Natural killer cell (primary cell): Measurements from ENCODE around the gene SEZ6L. TPM values are rescaled to one million over a fixed set of nuclear protein-coding genes. Genes with fewer than 3 reads are reported as not detected.

Experiments used
- ATAC-seq, 3 donors: fragments of 150-1000 bp in 2 of 3; fragments of 200-7000 bp in 1 of 3; cut with Tn5 transposase; 1 replicate in 1 of 3; 2 replicates in 2 of 3; pipeline ENCODE4 v1.10.0; 2021; ENCODE audit warnings: mild to moderate bottlenecking in 2 of 3, moderate library complexity in 2 of 3
- DNase-seq, 2 donors: peaks; one replicate each; pipeline versions ENCODE4 v3.0.0 to v3.0.0-alpha.2; 2013 to 2021; ENCODE audit warnings: mixed read lengths in 1 of 2
- H3K27ac ChIP-seq: one replicate; pipeline ENCODE4 v1.5.1; 2013; ENCODE audit warnings: mild to moderate bottlenecking, low read length
- H3K27me3 ChIP-seq: one replicate; pipeline ENCODE4 v1.6.1; 2013; ENCODE audit warnings: low read length; ENCODE audit not compliant: control insufficient read depth, insufficient read depth
- H3K36me3 ChIP-seq: one replicate; pipeline ENCODE4 v1.6.1; 2013; ENCODE audit warnings: low read length; ENCODE audit not compliant: control insufficient read depth, insufficient read depth
- H3K4me1 ChIP-seq: one replicate; pipeline ENCODE4 v1.6.1; 2013; ENCODE audit warnings: low read length; ENCODE audit not compliant: control insufficient read depth, insufficient read depth
- H3K4me3 ChIP-seq: one replicate; pipeline ENCODE4 v1.5.1; 2013; ENCODE audit warnings: low read length
- H3K9me3 ChIP-seq: one replicate; pipeline ENCODE4 v1.6.1; 2013; ENCODE audit warnings: low read length; ENCODE audit not compliant: control insufficient read depth, insufficient read depth
- H3K27ac Mint-ChIP-seq, 2 donors: one replicate each; pipeline ENCODE4 v1.8.0; 2022; ENCODE audit warnings: mild to moderate bottlenecking in 2 of 2, mixed read lengths in 2 of 2, moderate library complexity in 1 of 2
- H3K27me3 Mint-ChIP-seq, 2 donors: one replicate each; pipeline ENCODE4 v1.8.0; 2022; ENCODE audit warnings: low read depth in 2 of 2, mixed read lengths in 2 of 2
- H3K36me3 Mint-ChIP-seq: one replicate; pipeline ENCODE4 v1.8.0; 2022; ENCODE audit warnings: mixed read lengths
- H3K4me1 Mint-ChIP-seq, 2 donors: one replicate each; pipeline ENCODE4 v1.8.0; 2022; ENCODE audit warnings: mixed read lengths in 2 of 2
- H3K4me3 Mint-ChIP-seq: one replicate; pipeline ENCODE4 v1.8.0; 2022; ENCODE audit warnings: mild to moderate bottlenecking, moderate library complexity, mixed read lengths
- H3K9me3 Mint-ChIP-seq, 2 donors: one replicate each; pipeline ENCODE4 v1.8.0; 2022; ENCODE audit warnings: mixed read lengths in 2 of 2
- WGBS: methylation state at CpG from one replicate; pipeline ENCODE4 v1.1.7; 2013; ENCODE audit warnings: missing lambda C conversion rate; ENCODE audit not compliant: insufficient coverage; 5-methylcytosine and 5-hydroxymethylcytosine counted together
- intact Hi-C: fragments of 100-400 bp; cut with micrococcal nuclease; formaldehyde crosslinking; loops from one replicate; pipeline ENCODE4 v1.14.2; 2022
- total RNA-seq, 4 donors: library from RNA; stranded (reverse); fragments of 120-200 nt in 1 of 4; gene quantifications; one replicate each; pipeline versions ENCODE4 v1.2.3 to v1.2.4, GENCODE V29; 2013 to 2022
- TF ChIP-seq, protein P1 (sequence below): fragments of 200-600 bp; IDR thresholded peaks from one replicate; pipeline ENCODE4 v1.8.0; 2022; ENCODE audit warnings: antibody characterized with exemption

Gene SEZ6L
- total RNA-seq, 3 donors from 2014 or later (not counting 1 experiment from before 2014, with no cell fraction given), result 0.11 to 1.1 (median 0.60) TPM

GRCh38 chr22:26318975-26319374 is 149.7 kb downstream of the SEZ6L start:
- H3K4me3 Mint-ChIP-seq, result no peak overlapping the region
- H3K36me3 ChIP-seq, result no peaks in the 10 kb centered on the region
- WGBS, result 59% methylated on average over 6 of the region's 6 CpGs
- no peaks in the 10 kb centered on the region for H3K4me1 ChIP-seq
- TF ChIP-seq, protein P1, sequence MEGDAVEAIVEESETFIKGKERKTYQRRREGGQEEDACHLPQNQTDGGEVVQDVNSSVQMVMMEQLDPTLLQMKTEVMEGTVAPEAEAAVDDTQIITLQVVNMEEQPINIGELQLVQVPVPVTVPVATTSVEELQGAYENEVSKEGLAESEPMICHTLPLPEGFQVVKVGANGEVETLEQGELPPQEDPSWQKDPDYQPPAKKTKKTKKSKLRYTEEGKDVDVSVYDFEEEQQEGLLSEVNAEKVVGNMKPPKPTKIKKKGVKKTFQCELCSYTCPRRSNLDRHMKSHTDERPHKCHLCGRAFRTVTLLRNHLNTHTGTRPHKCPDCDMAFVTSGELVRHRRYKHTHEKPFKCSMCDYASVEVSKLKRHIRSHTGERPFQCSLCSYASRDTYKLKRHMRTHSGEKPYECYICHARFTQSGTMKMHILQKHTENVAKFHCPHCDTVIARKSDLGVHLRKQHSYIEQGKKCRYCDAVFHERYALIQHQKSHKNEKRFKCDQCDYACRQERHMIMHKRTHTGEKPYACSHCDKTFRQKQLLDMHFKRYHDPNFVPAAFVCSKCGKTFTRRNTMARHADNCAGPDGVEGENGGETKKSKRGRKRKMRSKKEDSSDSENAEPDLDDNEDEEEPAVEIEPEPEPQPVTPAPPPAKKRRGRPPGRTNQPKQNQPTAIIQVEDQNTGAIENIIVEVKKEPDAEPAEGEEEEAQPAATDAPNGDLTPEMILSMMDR, result no peak
- no peaks in the 10 kb centered on the region for H3K9me3 Mint-ChIP-seq
- H3K36me3 Mint-ChIP-seq, result no peaks in the 10 kb centered on the region
- no peaks in the 10 kb centered on the region for H3K27me3 ChIP-seq
- H3K4me3 ChIP-seq, result no peak overlapping the region
- no peak for DNase-seq
- intact Hi-C loops, result no loop called here
- no peak overlapping the region for H3K27ac ChIP-seq
- no peaks in the 10 kb centered on the region for H3K9me3 ChIP-seq
- H3K4me1 Mint-ChIP-seq, result no peaks in the 10 kb centered on the region
- ATAC-seq, result no peak
- H3K27ac Mint-ChIP-seq, result no peak overlapping the region
- H3K27me3 Mint-ChIP-seq, result peaks cover 11 to 33% of the 10 kb centered on the region in 2 donors

DNA sequence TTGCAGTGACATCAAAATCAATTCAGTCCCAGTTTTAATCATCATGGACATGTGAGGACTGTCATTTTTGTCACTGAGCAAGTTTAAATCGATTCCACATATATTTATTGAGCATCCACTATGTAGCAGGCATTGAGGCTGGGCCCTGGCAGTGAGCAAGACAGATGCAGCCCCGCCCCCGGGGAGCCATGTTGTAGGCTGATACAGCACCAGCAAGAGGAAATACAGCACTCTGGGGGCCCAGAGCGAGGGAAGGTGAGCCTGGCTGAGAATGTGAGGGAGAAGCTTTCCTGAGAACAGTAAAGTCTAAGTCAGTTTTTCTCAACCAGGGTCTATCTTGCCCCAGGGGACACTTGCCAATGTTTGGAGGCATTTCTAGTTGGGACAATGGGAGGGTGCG is 151.2 kb downstream of the SEZ6L start:
- no peaks in the 10 kb centered on the region for H3K36me3 ChIP-seq
- H3K27ac Mint-ChIP-seq, result no peak overlapping the region
- TF ChIP-seq, protein P1, result no peak
- H3K4me1 ChIP-seq, result no peaks in the 10 kb centered on the region
- intact Hi-C loops, result no loop called here
- H3K27me3 ChIP-seq, result no peaks in the 10 kb centered on the region
- H3K27ac ChIP-seq, result no peak overlapping the region
- no peaks in the 10 kb centered on the region for H3K4me1 Mint-ChIP-seq
- peaks cover 11 to 33% of the 10 kb centered on the region in 2 donors for H3K27me3 Mint-ChIP-seq
- DNase-seq (no peak), ATAC-seq (no peak)
- H3K9me3 ChIP-seq, result no peaks in the 10 kb centered on the region
- no peak overlapping the region for H3K4me3 ChIP-seq
- no peaks in the 10 kb centered on the region for H3K9me3 Mint-ChIP-seq
- WGBS, result 46% methylated on average over 5 of the region's 5 CpGs
- H3K36me3 Mint-ChIP-seq, result no peaks in the 10 kb centered on the region
- no peak overlapping the region for H3K4me3 Mint-ChIP-seq

DNA sequence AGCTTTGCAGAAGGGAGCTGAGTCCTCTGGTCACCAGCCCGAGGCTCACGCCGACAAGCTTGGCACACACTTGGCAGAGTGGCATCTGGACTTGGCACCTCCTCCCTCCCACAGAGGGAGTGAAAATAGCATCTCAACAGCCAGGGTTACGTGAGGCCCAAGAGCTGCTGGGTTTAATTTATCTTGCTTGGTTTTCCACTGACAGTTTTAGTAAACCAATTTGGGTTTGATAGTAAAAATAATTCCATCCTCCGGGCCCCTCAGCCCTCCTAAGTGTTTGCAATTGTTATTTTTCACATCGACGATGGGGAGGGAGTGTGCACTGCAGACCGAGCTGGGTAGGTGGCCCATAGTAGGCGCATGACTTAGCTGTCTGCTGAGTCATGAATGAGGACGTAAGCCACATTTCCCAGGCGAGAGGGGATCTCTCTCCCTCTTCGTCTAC is 152.2 kb downstream of the SEZ6L start:
- no peaks in the 10 kb centered on the region for H3K27me3 ChIP-seq
- H3K4me1 ChIP-seq, result no peaks in the 10 kb centered on the region
- no peak overlapping the region for H3K4me3 ChIP-seq
- H3K27me3 Mint-ChIP-seq, result peaks cover 6 to 22% of the 10 kb centered on the region in 2 donors
- H3K9me3 ChIP-seq, result no peaks in the 10 kb centered on the region
- no peaks in the 10 kb centered on the region for H3K4me1 Mint-ChIP-seq
- no peak overlapping the region for H3K4me3 Mint-ChIP-seq
- TF ChIP-seq, protein P1, result no peak
- H3K27ac ChIP-seq, result no peak overlapping the region
- intact Hi-C loops, result no loop called here
- DNase-seq (no peak), ATAC-seq (no peak)
- 58% methylated on average over 11 of the region's 12 CpGs for WGBS
- no peaks in the 10 kb centered on the region for H3K9me3 Mint-ChIP-seq
- no peaks in the 10 kb centered on the region for H3K36me3 Mint-ChIP-seq
- no peaks in the 10 kb centered on the region for H3K36me3 ChIP-seq
- H3K27ac Mint-ChIP-seq, result no peak overlapping the region

DNA sequence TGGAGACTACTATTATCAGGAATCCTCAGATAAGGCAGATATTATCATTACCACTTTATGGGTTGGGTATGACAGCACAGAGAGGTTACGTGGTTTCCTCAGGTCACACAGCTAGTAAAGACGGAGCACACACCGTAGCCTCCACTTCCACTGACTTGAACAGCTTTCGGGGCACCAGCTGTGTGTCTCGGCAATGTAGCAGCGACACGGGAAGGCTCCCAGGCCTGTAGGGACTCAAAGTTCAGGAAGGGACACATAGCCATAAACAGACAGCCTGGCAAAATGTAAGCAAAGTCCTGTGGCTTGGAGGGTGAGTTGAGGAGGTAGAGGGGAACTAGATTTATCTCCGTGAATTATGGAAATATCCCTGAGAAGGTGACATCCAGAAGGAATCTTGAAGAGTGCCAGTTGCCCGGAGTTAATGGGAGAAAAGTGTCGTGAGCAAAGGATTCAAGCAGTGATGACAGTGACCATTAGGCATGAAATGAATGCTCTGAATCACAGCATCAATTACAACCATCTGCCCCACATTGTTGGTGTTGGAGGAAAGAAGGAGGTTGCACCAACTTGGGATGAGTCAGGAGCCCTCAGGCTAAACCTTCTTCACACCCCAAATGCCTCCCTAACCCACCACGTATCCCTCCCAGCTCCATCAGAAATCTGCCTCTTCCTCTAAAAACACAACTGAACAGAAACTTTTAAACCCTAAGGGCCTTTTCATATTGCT is 153.1 kb downstream of the SEZ6L start:
- Histone ChIP-seq H3K9me3 (no peaks in the 10 kb centered on the region), H3K27ac (no peak overlapping the region), H3K4me1 (no peaks in the 10 kb centered on the region), H3K36me3 (no peaks in the 10 kb centered on the region), H3K27me3 (no peaks in the 10 kb centered on the region), H3K4me3 (no peak overlapping the region)
- intact Hi-C loops, result no loop called here
- Mint-ChIP-seq H3K9me3 (no peaks in the 10 kb centered on the region), H3K36me3 (no peaks in the 10 kb centered on the region), H3K27ac (no peak overlapping the region), H3K4me3 (no peak overlapping the region), H3K27me3 (peaks cover 6 to 20% of the 10 kb centered on the region in 2 donors), H3K4me1 (no peaks in the 10 kb centered on the region)
- WGBS, result 86% methylated on average over 11 of the region's 11 CpGs
- ATAC-seq (no peak), DNase-seq (no peak)
- TF ChIP-seq, protein P1, result no peak
